NCI-H2107 treated with DMSO at 0.1 percent for 48 hours (cell line): ENCODE measurements around the gene CASQ2.
"Not testable (repeated sequence)": the region's sequence is repeated elsewhere in the genome, so short reads cannot be mapped to it uniquely, and the experiment has no call there.

Source experiments
- DNase-seq: peaks from one replicate; lab custom pipeline; 2025; ENCODE audit not compliant: unreplicated experiment; lab: John Stamatoyannopoulos, UW

Gene CASQ2

GRCh38 chr1:115781343-115781742 lies 12.8 kb upstream of the CASQ2 start:
- DNase-seq = no peak

DNA sequence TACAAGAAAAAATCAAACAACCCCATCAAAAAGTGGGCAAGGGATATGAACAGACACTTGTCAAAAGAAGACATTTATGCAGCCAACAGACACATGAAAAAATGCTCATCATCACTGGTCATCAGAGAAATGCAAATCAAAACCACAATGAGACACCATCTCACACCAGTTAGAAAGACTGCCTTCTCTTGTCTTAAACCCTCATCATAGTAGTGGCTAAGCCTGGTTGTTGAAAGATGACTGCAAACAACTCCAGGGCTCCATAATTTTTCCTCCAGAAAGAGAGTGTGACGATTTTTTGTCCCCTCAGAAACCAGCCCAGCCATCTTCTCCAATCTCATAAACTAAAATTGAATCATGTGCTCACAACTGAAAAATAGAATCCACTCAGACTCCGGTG lies 12.1 kb upstream of the CASQ2 start:
- not testable (repeated sequence) for DNase-seq

DNA sequence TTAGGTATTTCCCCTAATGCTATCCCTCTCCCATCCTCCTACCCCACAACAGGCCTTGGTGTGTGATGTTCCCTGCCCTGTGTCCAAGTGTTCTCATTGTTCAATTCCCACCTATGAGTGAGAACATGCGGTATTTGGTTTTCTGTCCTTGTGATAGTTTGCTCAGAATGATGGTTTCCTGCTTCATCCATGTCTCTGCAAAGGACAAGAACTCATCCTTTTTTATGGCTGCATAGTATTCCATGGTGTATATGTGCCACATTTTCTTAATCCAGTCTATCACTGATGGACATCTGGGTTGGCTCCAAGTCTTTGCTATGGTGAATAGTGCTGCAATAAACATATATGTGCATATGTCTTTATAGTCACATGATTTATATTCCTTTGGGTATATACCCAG lies 10.6 kb upstream of the CASQ2 start:
- DNase-seq = not testable (repeated sequence)

DNA sequence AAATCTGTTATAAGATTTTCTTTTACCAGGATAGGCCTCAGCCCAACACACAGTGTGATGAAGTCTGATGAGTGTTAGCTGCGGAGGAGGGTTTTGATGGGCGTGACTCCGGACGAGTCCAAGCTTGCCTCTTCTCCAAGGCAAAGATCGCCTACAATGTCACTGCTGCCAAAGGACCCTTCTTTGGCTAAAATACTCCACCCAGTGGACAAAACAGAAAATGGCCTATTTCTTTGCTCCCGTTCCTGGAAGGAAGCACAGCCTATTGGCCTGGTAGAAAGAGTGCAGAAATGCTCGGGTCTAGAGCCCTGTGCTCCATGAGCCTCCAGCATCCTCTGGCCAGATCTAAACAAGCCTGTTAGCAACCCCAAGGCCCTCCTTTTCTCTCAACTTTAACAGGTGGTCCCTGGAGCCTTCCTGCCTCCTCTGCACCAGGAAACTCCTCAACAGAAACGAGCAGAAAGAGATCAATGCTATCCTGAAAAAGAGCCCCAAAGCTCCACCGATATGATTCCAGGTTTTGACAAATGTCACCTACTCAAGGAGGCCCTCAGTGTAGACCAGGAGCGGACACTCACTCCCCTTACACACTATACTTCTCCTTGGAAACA lies 3.4 kb upstream of the CASQ2 start:
- peak; percentile 90 for DNase-seq

- DNase-seq = no peak
Measured at GRCh38 chr1:115771094-115771846, 2.8 kb upstream of the CASQ2 start.

GRCh38 chr1:115767403-115767802 lies 1.1 kb downstream of the CASQ2 start:
- DNase-seq = no peak

DNA sequence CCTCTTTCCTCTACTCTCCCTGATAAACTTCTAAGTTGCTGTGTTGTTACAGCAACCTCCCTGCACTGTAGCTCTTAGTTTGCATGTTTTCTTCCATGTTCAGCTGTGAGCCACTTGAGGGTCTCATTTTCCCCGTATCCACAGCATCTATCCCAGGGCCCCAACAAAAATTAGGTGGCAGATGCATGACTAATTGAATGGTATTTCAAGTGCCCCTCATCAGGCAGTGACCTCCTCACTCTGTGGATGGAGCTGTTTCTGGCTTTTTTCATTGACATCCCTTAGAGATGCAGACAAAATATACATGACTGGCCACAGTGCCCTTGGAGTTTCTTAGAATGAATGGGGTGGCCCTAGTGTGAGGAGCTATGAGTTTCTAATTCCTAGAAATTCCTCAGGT lies 3.4 kb downstream of the CASQ2 start:
- DNase-seq = no peak

GRCh38 chr1:115764541-115764940 lies 4.0 kb downstream of the CASQ2 start:
- peak; percentile 11 for DNase-seq

GRCh38 chr1:115762779-115763178 lies 5.7 kb downstream of the CASQ2 start:
- DNase-seq = no peak

DNA sequence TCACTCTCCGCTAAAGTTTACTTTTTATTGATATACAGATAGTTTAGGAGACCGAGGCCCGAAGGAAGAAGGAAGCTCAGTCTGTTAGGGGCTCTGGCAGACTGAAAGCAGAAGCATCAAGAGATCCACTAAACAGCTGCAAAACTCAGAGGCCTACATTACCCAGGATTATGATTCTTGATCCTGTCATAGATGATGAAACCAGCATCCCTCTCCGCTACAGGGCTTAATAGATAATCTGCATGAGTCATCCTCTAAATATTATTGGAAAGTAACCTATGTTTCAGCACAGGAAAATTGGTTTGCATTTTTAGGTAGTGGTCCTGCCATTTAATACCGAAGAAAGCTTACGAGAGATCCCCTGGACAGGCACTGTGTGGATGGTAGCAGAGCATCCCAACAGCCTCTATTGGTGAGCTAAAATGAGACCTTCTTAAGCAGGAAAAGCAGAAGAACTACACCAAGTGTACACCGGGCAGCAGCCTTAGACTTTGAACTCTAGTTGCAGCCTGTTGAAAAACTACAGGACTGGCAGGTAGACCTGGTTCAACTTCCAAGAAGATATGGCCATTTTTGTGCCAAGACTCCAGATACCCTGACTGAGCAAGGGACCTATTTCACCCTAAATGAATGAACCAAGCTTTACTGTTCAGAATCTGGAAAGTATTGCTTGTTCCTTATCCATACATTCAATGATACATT lies 6.8 kb downstream of the CASQ2 start:
- DNase-seq = no peak

DNA sequence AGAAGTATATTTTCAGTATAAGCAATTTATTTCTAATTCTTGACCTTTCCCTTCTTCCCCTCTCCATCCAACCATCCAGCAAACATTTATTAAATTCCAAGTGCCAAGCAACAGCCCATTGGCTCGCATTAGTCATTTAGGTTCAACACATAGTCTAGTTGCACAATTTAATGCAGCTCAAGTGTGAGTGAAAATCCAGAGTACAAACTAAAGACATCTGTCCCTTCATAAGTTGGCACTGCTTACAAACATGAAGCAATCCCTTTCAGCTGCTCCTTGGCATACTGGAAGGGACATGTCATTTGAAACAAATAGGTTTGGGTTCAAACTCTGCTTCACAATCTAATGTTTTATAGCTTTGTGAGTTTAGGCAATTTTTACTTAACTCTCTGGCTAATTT lies 10.7 kb downstream of the CASQ2 start:
- DNase-seq = no peak

DNA sequence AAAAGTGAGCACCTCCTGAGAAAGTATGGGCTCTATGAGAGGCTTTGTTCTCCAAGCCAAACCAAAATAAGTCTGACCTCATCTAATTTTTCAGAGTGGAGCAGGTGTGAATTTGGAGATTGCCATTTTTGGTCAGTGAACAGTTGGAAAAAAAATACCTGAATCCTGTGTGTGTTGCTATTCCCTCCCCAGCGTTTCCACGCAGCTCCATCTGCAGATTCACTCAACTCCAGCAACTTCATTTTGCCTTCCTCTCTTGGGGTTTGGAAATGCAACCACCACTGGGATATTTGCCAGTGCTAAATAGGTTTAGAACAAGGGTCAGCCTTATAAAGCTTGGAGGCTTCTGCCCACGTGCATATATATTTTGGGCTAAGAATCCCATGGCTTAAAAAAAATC lies 11.2 kb downstream of the CASQ2 start:
- DNase-seq = no peak

- no peak for DNase-seq
Measured at GRCh38 chr1:115755456-115756370, 12.8 kb downstream of the CASQ2 start.

DNA sequence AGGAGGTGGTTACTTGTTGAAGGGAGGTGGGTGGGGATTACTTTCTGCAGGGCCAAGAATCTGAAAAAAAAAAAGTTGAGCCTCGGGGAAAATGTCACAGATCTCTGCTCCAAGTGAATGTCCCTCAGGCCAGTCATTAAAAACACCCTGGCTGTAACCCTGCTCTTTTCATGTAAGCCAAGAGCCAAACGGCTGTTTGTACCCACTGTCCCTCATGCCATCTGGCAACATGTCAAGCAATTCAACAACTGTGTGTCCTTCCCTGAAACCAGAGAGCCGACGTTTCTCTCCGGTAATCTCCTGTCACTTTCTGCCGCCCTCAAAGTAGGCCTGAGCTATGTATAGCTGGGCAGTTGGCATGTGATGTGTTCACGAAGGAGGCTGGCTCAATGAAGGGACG lies 14.7 kb downstream of the CASQ2 start:
- DNase-seq = no peak

DNA sequence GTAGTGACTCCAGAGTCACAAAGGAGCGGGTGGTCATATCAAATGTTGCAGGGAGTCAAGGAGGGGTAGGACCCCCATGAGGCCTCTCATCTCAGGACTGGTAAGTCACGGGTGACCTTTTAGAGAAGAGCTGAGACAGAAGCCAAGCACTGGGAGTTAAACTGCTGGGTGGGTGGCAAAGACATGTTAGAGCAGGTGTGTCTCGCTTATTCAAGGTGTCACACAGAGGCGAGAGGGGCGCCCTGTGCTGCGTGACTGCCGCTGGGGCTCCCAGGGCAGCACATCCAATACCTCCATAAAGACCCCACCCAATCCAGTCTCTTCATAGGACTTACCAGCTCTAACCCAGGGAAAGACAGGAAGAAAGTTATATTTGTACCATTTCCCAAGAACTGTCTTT lies 15.2 kb downstream of the CASQ2 start:
- DNase-seq = no peak

DNA sequence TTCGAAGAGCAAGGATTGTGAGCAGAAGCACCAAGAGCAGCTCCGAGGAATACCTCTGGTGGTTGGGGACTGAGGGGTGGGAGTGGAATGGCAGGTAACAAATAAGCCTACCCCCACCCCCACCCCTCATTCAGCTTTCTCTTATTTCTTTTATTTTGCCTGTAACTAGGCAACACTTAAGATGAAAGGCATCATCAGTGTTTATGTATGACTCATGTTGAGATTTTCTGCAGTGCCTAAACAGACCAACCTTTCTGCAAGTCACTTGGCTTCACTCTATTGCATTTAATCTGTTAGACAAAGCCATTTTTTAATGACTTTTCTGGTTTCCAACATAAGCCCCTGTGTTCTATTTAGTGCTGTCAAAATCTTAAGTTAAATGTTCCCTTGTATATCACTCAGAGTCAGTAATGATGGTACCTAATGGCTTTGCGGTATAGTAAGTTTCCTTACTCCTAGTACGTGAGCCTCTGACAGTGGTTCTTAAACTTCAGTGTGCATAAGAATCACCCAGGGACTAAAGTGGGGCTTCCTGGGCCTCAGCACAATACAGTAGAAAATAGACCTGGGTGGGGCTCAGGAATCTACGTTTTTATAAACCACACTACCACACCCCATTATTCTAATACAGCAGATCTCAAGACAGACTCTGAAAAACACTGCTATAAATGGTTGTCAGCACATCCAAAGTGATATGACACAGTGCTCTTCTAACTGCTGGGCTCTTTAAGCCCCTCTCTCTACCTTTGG lies 19.9 kb downstream of the CASQ2 start:
- DNase-seq = no peak

- DNase-seq = no peak
Measured at GRCh38 chr1:115746021-115746690, 22.4 kb downstream of the CASQ2 start.

- no peak for DNase-seq
Measured at GRCh38 chr1:115744646-115745275, 23.8 kb downstream of the CASQ2 start.

DNA sequence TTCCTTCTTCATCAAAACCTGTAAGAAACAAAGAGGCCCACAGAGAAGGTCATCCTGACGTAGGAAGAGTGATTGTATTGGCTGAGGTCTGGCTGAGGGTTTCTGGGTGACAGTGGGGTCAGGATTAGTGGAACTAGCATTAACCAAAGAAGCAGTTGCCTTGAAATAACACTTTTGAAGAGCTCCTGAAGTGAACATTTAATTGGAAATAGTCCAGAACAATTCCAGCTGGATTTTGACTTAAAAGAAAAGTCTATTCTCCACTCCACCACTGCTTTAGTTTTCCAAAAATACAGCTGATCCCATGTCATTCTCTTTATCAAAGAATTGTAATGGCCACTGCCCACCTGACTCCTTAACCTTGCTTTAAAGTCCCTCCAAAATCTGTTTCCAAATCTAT lies 27.7 kb downstream of the CASQ2 start:
- DNase-seq = no peak

DNA sequence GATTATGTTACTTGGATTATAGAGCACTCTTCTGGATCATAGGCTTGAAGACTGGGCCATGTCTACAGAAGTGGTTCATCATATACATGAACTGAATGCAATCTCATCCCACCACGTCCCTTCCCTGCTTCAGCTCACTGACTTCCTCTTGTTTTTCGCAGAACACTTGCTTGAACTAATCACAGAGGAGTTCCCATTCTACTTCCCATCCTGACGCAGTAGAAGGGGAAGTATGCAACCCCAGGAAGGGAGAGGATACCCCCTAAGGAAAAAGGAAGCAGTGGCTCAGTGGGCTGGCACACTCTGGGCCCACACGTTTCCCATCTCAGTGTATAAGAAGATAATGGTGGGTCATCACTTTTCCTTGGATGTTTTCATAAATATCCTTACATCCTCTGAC lies 36.2 kb downstream of the CASQ2 start:
- no peak for DNase-seq
